GM18502 (cell line): Measurements from ENCODE around the gene IP6K3.

Experiments
- ATAC-seq: cut with Tn5 transposase; IDR thresholded peaks from one replicate; pipeline ENCODE4 v1.9.1; 2021; ENCODE audit warnings: mild to moderate bottlenecking; ENCODE audit not compliant: unreplicated experiment, poor library complexity

The IP6K3 gene

DNA sequence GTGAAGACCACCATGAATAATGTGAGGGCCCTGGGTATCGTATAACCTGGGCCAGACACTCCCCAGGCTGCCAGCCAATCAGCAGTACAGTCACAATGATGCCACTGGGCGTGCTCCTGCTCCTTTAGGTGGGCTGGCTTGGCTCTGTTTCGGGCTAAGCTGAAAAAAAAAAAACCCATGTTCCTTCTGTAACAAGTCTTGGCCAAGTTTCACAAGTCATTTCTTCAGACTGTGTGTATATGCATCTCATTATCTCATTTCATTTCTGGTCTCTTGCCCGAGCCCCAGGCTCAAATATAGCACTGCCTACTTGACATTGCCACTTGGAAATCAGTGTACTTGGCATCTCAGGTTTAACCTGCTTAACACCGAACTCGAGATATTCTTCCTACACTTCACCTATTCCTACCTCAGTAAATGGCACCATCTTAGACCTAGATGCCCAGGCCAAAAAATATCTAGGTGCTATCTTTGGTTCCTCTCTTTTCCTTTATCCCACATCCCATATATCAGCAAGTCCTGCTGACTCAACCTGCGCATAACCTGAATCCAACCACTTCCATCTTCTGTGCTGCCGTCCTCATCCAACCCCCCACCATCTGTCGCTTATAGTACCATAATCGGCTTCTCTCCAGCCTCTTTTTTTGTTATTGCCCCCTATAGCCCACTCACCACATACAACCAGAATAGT lies 37.0 kb downstream of the IP6K3 start:
- ATAC-seq: no peak

DNA sequence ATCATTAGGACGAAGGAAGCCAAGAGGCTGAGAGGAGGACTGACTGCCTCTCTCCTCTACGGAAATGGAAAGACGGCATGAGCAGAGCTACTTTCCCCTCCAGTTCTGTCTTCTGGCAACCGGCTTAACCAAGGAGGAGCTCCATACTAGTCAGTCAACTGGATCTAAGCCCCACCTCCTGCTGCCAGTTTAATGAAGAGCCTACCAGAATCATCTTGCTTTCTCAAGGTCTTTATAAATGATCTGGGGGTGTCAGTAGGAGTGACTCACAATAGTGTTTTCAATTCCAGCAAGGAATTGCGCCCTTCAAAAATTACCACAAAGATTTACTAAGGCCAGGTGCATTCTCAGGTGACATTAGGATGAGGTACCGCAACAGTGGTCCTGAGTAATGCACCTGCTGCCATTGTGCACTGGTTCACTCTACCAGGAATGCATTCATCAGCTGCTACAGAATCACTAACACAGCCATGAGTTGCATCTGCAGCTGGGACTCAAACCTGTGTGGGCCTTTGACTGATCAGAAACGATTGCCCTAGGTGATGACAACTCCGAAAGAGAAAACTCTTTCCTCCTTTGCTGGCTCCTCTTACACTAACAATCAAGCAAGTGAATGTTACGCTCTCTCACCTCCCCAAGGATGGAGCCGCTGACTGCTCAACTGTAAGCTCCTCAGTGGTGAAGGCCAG lies 38.0 kb downstream of the IP6K3 start:
- no peak for ATAC-seq

DNA sequence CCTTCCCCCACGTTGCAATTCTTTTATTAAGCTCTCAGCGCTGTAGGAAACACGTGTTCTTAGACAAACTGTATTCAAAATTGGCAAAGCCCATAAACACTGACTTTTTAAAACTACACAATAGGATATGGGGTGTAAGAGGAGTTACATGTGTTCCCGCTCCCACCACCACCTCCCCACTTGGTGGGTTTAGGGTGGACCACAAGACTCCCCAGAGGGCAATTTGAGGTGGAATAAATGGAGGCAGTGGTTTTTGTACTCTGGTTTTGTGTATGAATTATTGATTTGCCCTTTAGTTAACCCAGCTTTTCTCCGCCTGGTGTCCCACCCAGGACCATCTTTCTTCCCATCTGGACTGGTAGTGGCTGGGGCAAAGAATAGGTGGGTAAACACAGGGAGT lies 38.9 kb downstream of the IP6K3 start:
- ATAC-seq: no peak

DNA sequence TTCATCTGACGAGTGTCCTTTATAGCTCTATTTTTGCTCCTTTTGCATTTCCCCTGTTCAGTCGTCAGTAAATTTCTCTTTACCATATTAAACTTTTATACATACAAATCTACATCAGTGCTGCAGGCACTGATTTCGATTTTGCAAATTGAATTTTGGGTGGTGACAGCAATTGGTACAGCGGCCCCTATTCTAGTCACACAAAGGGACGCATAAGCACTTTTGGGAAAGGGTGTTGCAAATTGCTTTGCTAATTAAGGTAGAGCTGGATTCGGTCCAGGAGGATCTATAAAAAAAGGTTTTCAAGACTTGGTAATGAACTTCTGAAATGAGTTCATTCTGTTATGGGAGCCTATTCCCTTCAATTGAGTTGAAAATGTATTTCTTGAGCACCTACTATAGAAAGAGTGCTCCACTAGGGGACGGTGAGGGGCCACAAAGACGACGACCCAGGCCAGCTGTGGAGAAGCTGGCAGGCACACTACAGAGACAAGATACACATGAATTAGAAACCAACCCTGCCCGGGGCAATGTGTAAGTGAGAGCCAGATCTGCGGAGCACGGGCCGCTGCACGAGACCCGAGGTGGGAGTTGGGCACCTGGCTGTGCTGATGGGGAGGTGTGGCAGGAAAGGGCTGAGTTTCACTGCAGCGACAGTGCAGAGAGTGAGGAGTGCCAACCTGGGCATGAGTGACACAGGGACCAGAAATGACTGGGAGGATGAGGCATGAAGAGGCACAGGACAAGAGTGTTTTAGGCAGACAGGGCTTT lies 40.6 kb downstream of the IP6K3 start:
- no peak for ATAC-seq

DNA sequence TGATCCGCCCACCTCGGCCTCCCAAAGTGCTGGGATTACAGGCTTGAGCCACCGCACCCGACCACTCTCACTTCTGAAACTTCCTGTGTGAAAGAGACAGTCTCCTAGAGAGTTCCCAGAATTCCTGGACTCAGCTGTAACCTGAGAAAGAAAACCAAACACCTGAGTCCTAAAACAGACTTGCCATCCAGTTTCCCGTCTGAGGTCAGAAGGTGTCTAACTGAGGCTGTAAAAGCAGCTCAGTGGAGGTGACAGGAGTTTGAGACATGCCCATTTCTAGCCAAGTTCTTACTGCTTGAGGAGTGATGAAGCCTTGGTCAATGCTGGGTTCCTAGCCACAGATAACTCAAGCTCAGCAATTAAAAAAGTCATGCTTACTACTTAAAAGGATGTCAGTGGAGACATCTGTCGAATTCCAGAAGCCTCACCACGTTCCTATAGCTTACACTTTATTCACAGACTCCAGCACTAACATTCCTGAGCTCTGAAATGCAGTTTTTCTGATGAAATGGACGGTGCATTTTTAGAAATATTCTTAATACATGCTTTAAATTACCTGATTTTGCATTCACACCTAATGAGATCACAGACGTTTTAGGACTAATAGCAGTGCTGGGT lies 41.3 kb downstream of the IP6K3 start:
- ATAC-seq: no peak

DNA sequence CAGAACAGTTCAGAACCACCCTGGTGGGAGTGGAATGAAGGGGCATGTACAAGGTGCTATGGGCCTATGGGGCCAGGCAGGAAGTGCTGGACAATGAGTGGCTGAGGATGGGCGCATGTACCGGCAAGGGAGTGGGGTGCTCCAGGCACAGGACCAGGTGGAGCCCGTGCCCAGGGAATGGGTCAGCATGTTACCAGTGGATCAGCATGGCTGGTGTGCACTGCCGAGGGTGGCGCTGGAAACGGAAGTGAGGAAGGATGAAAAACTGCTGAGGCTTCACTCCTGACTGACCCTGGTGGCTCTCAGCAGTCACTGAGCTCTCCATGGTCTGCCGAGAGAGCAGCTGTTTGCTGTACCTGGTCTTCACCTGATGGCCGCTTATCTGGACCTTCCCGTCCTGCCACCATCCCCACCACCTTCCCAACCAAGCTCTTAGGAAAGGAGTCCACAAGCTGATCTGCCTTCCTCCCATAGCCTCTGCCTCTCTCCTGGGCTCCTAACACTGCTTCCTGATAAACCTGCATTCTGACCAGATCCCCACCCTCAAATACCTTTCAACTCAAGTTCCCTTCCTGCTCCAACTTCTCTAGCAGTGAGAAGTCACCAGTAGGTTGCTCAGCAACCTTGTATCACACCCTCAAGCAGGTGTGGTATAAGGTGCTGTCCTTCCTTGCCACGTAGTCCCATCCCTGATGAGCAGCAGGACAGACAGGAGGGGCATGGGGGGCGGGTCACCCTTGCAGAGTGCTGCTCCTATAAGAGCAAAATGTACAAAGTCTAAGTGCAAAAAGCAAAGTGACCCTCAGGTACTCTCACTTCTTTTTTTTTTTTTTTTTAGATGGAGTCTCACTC lies 42.3 kb downstream of the IP6K3 start:
- ATAC-seq: no peak

DNA sequence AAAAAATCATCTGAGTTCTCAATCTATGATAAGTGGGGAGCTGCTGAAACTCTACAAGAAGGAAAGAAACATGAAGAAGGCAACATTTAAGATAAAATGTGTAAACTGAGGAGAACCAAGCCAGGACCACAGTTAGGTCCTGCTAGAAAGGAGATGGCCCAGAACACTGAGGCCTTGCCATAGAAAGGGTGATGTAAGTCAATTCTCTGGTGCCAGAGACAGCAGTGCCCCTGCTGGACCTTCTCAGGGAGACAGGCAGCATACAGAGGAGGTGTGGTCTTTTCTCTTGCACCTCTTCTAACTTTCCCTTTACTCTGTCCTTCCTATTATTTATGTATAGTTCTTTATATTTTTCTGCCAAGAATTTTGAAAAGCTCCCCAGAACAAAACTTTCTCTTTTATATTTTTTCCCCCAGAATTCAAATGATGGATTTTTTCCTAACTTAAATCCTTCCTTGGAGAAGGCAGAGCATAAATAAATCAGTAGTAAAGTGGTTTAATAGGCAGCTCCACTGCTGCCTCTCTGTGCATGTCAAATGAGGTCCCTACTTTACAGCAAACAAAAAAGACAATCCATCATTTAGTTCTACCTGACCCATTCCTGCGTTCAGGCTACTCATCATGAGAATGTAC lies 44.2 kb downstream of the IP6K3 start:
- no peak for ATAC-seq

DNA sequence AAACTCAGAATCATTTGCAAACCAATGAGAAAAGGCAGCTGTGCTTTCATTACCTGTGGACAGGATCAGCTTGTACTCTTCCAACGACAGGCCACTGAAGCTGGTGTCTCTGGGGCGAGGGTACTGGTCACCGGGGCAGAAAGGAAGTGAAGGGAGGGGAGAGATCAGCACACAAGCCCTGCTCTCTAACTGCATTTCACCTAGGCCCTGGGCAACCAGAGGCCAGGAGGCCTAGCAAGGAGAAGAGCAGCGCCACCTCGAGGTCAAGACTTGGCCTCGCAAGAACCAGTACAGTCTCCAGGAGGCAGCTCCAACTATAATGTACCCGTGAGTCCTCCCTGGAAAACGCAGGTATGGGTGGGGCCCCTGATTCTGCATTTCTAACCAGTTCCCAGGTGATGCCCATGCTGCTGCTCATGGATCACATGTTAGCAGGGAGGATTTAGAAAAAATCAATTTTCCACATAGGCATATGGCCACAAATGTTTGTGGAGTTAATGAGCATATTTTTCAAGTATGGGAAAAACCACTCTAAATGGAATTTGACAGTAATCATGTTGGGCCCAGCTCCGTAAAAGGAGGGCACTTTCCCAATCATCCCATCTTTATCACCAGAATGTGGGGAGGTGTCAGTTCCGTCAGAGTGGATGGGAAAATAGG lies 46.2 kb downstream of the IP6K3 start:
- no peak for ATAC-seq

DNA sequence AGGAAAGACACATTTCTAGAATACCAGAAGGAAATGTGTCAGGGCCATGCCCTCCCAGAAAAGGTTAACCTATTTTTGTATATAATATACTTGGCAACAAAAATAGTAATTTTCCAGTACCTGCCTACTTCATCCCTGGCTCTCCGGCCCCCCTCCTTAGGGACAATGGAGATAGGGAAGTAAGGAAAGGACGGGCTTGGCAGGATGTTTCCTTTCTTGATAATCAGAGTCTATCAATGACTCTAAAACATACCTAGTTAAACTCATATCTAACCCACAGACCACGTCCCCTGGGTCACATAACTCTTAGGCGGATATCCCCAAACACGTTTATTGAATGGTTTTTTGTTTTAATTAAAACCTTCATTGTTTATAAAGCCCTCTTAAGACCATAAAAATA lies 47.0 kb downstream of the IP6K3 start:
- ATAC-seq: no peak

DNA sequence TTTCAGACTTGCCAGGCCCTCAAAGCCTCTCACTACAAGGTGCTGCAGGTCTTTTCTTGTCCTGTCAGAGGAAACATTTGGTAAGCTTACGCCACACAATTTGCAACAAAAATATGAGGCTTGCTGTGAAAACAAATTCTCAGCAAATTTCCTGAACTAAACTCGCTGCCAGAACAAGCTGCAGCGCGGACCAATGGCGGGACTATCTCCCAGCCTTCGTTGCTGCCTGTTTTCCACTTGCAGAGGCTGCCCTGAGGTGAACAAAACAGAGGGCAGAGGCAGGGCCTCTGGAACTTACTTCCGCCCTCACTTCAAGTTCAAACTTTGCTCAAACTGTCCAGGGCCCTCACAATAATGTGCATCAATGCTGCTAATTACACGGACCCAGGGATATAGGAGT lies 47.6 kb downstream of the IP6K3 start:
- ATAC-seq: no peak

DNA sequence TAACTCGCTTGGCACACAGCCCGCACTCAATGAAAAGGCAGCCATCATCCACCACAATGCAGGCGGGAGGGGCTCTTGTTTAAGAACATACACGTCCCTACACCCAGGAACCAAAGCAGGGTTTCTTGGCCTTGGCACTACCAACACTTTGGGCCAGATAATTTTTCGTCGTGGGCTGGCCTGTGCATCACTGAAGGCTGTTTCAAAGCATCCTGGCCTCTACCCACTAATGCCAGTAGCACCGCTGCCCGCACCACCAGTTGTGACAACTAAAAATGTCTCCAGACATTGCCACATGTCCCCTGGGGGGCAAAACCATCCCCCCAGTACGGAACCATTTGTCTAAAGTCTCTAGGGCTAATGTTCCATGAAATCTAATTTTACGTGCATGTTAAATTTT lies 48.2 kb downstream of the IP6K3 start:
- no peak for ATAC-seq

DNA sequence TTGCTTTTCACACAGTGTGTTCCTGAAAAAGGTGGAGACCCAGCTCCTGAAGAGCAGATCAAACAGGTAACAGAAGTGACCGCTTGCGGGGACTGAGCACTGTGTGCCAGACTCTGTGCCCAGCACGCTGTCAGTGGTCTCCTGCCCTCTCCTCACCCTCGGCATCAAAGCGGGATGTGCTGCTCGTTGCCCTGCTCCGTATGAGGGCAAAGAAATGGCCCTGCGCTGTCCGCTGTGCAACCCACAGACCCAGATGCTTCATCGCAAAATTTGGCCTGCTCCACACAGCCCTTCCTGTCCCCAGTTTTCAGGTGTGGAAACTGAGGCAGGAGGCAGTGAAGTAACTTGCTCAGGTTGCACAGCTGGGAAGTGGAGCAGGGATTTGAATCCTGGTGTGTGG lies 48.9 kb downstream of the IP6K3 start:
- no peak for ATAC-seq

DNA sequence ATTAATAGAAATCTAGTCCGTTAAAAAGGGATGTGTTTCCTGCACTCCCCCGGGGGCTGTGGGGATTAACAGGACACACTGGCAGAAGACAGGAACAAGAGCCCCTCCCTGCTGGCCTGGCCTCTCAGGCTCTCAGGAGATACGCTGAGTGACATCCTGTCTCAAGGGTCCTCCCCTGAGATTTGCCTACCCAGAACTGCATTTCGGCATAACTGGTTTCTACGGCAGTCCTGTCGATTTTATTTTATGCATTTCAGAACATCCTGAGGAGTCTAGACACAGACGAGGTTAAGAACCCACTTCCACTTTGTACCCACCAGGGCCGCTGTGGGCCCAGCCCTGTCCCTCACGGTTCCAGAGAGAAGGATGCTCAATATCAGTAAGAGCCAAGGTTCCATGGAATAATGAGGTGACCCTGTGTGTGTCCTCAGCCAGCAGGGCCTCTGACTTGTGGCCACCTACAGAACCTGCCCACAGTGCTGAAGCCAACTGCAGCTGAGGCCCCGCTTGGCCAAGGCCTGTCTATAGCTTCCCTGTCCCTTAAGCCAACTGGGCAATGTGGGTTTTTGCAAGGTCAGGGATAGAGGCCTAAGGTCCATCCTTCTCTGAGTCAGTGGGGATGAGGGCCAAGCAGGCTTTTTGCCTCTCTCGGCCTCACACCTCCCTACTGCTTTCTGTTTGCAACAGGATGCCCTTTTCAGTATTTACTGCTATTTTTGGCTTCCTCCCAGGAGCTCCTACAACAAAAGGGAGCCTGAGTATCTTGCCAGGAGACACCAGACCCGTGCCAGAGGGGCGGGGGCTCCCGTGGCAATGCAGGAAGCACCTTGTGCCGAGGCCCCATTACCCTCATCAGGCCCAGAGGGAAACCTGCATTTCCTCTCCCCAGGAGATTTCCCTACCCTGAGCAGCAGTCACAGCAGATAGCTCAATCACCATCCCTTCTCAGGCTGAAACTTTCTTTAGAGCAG lies 49.9 kb downstream of the IP6K3 start:
- no peak for ATAC-seq

DNA sequence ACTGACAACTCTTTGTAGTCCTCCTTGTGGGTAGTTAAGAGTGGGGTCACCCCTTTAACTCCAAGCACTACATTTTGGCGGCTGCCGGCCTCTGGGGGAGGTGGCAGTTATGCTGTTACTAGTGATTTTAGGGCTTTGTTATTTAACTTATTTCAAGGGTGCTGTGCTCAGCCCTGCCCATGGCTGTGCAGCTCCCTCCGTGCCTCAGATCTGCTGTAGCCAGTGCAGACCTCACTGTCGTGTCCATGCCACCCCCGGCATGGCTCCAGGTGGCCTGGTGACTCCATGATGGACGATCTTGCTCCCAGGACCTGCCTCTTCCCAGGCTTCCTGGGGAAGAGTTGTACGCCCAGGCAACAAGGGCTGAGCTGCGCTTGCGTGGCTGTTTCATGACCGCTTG lies 50.6 kb downstream of the IP6K3 start:
- no peak for ATAC-seq

DNA sequence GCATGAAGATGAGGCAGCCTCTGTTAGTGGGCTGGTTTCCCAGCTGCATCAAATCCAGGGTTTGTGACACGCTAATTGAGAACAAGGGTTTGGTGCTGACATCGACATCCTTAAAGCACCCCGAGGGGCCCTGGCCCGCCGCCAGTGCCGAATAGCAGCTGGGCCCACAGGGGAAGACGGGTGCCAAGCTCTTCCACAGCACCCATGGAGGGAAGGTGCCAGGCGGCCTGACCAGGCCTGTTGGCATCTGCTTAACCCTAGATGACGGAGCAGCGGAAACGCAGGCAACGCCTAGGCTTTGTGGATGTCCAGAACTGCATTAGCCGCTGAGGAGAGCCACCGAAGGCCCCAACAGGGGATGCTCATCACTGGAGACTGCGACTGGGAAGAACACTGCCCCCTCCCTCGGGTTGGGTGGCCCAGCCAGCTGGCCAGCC lies 51.2 kb downstream of the IP6K3 start:
- ATAC-seq: no peak

DNA sequence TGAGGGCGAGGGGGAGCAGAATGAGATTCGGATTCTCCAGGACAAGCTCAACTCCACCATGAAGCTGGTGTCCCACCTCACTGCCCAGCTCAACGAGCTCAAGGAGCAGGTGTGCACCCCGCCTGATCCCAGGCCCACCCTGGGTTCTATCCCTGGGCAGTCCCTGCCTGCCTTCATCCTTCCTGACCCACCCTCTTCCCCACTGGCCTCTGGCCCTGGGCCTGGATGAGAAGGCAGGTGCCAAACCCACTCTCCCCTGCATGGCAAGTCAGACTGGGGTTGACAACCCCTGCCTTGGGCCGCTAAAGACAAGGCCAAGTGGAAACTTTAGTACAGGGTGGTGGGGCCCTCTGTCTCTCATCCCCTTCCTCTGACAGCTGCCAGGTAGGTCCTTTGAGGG lies 51.7 kb downstream of the IP6K3 start:
- no peak for ATAC-seq

DNA sequence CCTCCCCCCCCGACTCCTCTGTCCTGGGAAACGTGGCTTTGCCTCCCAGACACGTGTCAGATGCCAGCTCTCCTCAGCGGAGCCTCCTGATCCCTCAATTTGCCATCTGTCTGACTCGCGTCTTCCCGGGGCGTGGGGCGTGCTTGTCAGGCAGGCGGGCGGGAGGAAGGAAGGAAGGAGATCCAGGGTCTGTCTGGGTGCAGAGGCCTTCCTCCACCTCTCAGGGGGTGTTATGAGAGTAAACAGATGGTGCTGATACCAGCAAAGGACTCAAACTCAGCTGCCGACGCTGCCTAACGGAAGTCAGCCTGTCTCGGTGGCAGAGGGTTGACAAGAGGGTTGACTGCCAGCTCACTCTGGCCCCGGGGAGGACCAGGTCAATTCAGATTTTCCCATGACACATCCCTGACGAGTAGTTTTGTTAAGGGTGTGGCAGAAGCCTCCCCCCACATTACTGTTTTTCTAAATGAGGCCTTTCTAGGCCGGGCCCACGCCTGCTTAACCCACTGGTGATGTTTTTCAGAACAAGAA lies 52.2 kb downstream of the IP6K3 start:
- ATAC-seq: no peak
